Type B pancreatic cell (in vitro differentiated cells): ENCODE data around the gene ACVR1C. TPM values are rescaled to one million over a fixed set of nuclear protein-coding genes. Genes with fewer than 3 reads are reported as not detected.
A peak's percentile ranks its signal among the peaks of the same experiment; 100 is the strongest.

Experiments used
- DNase-seq: peaks from one replicate; pipeline ENCODE4 v3.0.0; 2021; ENCODE audit warnings: mixed read lengths; ENCODE audit not compliant: unreplicated experiment; ENCODE audit errors: extremely low spot score
- H3K27ac Mint-ChIP-seq: 2 replicates; pipeline ENCODE4 v1.8.0; 2021; ENCODE audit warnings: mild to moderate bottlenecking, mixed read lengths
- H3K27me3 Mint-ChIP-seq: 2 replicates; pipeline ENCODE4 v1.8.0; 2021; ENCODE audit warnings: mixed read lengths
- H3K36me3 Mint-ChIP-seq: 2 replicates; pipeline ENCODE4 v1.8.0; 2021; ENCODE audit warnings: mixed read lengths
- H3K4me1 Mint-ChIP-seq: one replicate; pipeline ENCODE4 v1.8.0; 2021; ENCODE audit warnings: mixed read lengths; ENCODE audit not compliant: unreplicated experiment
- H3K4me3 Mint-ChIP-seq: 2 replicates; pipeline ENCODE4 v1.8.0; 2021; ENCODE audit warnings: mild to moderate bottlenecking, mixed read lengths
- H3K9me3 Mint-ChIP-seq: 2 replicates; pipeline ENCODE4 v1.8.0; 2021; ENCODE audit warnings: mixed read lengths
- CTCF ChIP-seq: fragments of 200-600 bp; sonication (generic); conservative IDR thresholded peaks from 2 replicates; pipeline ENCODE4 v1.5.0; 2021; ENCODE audit warnings: antibody characterized with exemption, mild to moderate bottlenecking
- total RNA-seq: library from RNA; stranded (reverse); gene quantifications from 2 replicates; pipeline ENCODE4 v1.2.1, GENCODE V29; 2021; ENCODE audit warnings: low replicate concordance

The ACVR1C gene
- total RNA-seq, 1 donor from 2014 or later, result 17.1 TPM

DNA sequence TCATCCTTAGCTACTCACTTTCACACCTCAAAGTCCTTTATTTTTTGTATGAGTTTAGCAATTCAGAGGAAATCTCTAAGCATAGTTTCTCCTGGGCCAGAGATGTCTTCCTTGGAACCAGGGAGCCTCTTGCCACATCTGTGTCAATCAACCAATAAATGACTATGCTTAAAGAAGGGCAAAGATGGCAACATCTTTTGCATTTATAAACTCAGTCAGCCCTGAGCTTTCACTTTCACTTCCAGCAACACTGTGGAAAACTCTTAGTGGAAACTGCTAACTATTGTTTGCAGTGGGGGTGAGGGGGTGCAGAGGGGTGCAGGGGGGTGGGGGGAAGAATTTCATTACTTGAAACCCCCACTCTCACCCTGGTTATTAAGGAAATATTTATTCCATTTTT lies 3.4 kb downstream of the ACVR1C start:
- Mint-ChIP-seq H3K4me1 (peaks cover 6% of the 10 kb centered on the region), H3K27me3 (peaks cover 56% of the 10 kb centered on the region), H3K9me3 (peaks cover 3% of the 10 kb centered on the region), H3K27ac (no peak overlapping the region), H3K4me3 (peak overlapping the region; percentile 18), H3K36me3 (no peaks in the 10 kb centered on the region)
- DNase-seq, result no peak
- no peak for TF ChIP-seq CTCF

- Mint-ChIP-seq H3K36me3 (no peaks in the 10 kb centered on the region), H3K27me3 (peaks cover 39% of the 10 kb centered on the region), H3K27ac (no peak overlapping the region), H3K4me3 (no peak overlapping the region), H3K4me1 (no peaks in the 10 kb centered on the region), H3K9me3 (peaks cover 3% of the 10 kb centered on the region)
- TF ChIP-seq CTCF, result no peak
- no peak for DNase-seq
These were observed 7.7 kb downstream of the ACVR1C start for GRCh38 chr2:157620956-157621355.

GRCh38 chr2:157611726-157612125 lies 16.9 kb downstream of the ACVR1C start:
- Mint-ChIP-seq H3K27ac (no peak overlapping the region), H3K9me3 (no peaks in the 10 kb centered on the region)

GRCh38 chr2:157611110-157611509 lies 17.6 kb downstream of the ACVR1C start:
- no peaks in the 10 kb centered on the region for H3K36me3 Mint-ChIP-seq
- no peak overlapping the region for H3K4me3 Mint-ChIP-seq
- no peak for TF ChIP-seq CTCF
- no peak for DNase-seq
- no peaks in the 10 kb centered on the region for H3K4me1 Mint-ChIP-seq
- H3K27me3 Mint-ChIP-seq, result peaks cover 14% of the 10 kb centered on the region
- H3K9me3 Mint-ChIP-seq, result no peaks in the 10 kb centered on the region
- H3K27ac Mint-ChIP-seq, result no peak overlapping the region

More at GRCh38 chr2:157611726-157612125, 16.9 kb downstream of the ACVR1C start:
- no peaks in the 10 kb centered on the region for H3K36me3 Mint-ChIP-seq
- H3K27me3 Mint-ChIP-seq, result peaks cover 11% of the 10 kb centered on the region
- no peak for DNase-seq
- no peaks in the 10 kb centered on the region for H3K4me1 Mint-ChIP-seq
- TF ChIP-seq CTCF, result no peak
- H3K4me3 Mint-ChIP-seq, result no peak overlapping the region

DNA sequence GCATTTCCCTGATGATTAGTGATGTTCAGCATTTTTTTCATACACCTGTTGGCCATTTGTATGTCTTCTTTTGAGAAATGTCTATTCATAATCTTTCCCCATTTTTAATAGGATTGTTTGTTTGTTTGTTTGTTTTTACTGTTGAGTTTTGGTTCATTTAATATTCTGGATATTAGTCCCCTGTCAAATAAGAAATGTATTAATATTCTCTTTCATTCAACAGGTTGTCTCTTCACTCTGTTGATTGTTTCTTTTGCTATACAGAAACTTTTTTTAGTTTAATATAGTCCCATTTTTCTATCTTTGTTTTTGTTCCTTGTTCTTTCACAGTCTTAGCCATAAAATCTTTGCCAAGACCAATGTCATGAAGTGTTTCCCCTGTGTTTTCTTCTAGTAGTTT lies 22.1 kb downstream of the ACVR1C start:
- Mint-ChIP-seq H3K9me3 (no peaks in the 10 kb centered on the region), H3K4me3 (no peak overlapping the region), H3K27ac (no peak overlapping the region), H3K27me3 (peaks cover 20% of the 10 kb centered on the region), H3K4me1 (no peaks in the 10 kb centered on the region), H3K36me3 (no peaks in the 10 kb centered on the region)
- no peak for TF ChIP-seq CTCF
- no peak for DNase-seq

DNA sequence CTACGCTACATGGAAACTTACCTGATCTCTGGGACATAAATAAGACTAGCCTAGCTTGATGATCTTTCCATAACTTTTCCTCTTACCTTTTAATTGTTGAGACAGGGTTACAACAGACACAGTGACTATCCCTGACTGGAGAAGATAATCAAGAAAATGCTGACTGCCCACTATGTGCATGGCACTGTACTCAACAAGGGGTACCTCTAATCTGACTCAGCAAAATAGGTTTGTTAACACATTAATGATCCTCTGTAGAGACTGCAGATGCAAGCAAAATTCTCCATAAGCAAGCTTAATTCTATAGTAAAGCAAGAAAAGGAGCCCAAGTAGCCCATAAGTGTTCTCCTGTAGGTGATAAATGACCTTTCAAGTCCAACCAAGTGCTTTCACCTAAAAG lies 25.5 kb downstream of the ACVR1C start:
- Mint-ChIP-seq H3K27me3 (peaks cover 24% of the 10 kb centered on the region), H3K9me3 (no peaks in the 10 kb centered on the region), H3K36me3 (no peaks in the 10 kb centered on the region), H3K4me3 (no peak overlapping the region), H3K4me1 (no peaks in the 10 kb centered on the region), H3K27ac (no peak overlapping the region)
- no peak for DNase-seq
- no peak for TF ChIP-seq CTCF
